ACC112 (cell line): ENCODE measurements around the gene GPR153.

ENCODE experiments used
- H2AFZ ChIP-seq: fragments of 200-600 bp; sonication (generic); one replicate; pipeline ENCODE4 v1.6.0; 2017; ENCODE audit warnings: antibody characterized with exemption, low read length; ENCODE audit not compliant: unreplicated experiment
- H3K27ac ChIP-seq: fragments of 200-600 bp; sonication (generic); 2 replicates; pipeline ENCODE4 v1.5.1; 2014; ENCODE audit warnings: low read depth, mild to moderate bottlenecking, antibody characterized with exemption, low read length, moderate library complexity
- H3K27me3 ChIP-seq: fragments of 200-600 bp; sonication (generic); 2 replicates; pipeline ENCODE4 v1.6.1; 2014; ENCODE audit warnings: mild to moderate bottlenecking, antibody characterized with exemption, low read length, moderate library complexity, mixed read lengths; ENCODE audit not compliant: insufficient read depth
- H3K36me3 ChIP-seq: fragments of 200-600 bp; sonication (generic); 2 replicates; pipeline ENCODE4 v1.6.1; 2016; ENCODE audit warnings: mild to moderate bottlenecking, antibody characterized with exemption, low read length, moderate library complexity, mixed read lengths; ENCODE audit not compliant: insufficient read depth
- H3K4me1 ChIP-seq: fragments of 200-600 bp; sonication (generic); one replicate; pipeline ENCODE4 v1.6.1; 2016; ENCODE audit warnings: low read length, mixed read lengths; ENCODE audit not compliant: insufficient read depth, unreplicated experiment, control insufficient read depth
- H3K4me3 ChIP-seq: fragments of 200-600 bp; sonication (generic); 2 replicates; pipeline ENCODE4 v1.5.1; 2014; ENCODE audit warnings: mild to moderate bottlenecking, low read depth, low read length
- H3K79me2 ChIP-seq: fragments of 200-600 bp; sonication (generic); one replicate; pipeline ENCODE4 v1.6.0; 2016; ENCODE audit warnings: low read length; ENCODE audit not compliant: control insufficient read depth, unreplicated experiment, insufficient read depth

GPR153 gene

GRCh38 chr1:6208723-6209660, 51.9 kb downstream of the GPR153 start:
- peaks cover 5% of the 10 kb centered on the region for H3K4me1 ChIP-seq
- H3K36me3 ChIP-seq: 0 out of 2 replicates have a peak, but pooled peaks cover 7% of the 10 kb centered on the region
- peak overlapping the region; percentile 35 for H2AFZ ChIP-seq
- peak overlapping the region; percentile 83 for H3K4me3 ChIP-seq
- no peak overlapping the region for H3K27ac ChIP-seq
- H3K79me2 ChIP-seq: no peaks in the 10 kb centered on the region
- H3K27me3 ChIP-seq: no peaks in the 10 kb centered on the region

DNA sequence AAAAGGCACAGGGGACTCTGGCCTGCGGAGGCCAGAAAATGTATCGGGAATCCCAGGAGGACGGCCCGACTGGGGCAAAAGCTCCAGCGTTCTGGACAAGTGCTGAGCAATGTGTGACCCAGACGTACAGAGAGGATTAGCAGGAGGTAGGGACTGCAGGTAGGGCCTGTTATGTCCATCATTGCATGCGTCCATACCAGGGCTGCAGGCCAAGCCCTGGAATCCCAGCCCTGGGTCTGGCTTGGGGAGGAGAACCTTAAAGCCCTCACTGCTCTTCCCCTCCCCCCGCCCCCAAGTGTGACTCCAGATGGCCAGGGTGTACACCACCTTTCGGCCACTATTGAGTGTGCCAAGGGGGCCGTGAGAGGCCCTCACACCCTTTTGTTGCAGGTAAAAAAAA, 53.0 kb downstream of the GPR153 start:
- H3K27ac ChIP-seq: no peak overlapping the region
- H2AFZ ChIP-seq: no peak overlapping the region
- H3K4me3 ChIP-seq: peak overlapping the region; percentile 83
- H3K36me3 ChIP-seq: 0 out of 2 replicates have a peak, but pooled peaks cover 7% of the 10 kb centered on the region
- H3K27me3 ChIP-seq: no peaks in the 10 kb centered on the region
- H3K4me1 ChIP-seq: peaks cover 5% of the 10 kb centered on the region
- no peaks in the 10 kb centered on the region for H3K79me2 ChIP-seq

DNA sequence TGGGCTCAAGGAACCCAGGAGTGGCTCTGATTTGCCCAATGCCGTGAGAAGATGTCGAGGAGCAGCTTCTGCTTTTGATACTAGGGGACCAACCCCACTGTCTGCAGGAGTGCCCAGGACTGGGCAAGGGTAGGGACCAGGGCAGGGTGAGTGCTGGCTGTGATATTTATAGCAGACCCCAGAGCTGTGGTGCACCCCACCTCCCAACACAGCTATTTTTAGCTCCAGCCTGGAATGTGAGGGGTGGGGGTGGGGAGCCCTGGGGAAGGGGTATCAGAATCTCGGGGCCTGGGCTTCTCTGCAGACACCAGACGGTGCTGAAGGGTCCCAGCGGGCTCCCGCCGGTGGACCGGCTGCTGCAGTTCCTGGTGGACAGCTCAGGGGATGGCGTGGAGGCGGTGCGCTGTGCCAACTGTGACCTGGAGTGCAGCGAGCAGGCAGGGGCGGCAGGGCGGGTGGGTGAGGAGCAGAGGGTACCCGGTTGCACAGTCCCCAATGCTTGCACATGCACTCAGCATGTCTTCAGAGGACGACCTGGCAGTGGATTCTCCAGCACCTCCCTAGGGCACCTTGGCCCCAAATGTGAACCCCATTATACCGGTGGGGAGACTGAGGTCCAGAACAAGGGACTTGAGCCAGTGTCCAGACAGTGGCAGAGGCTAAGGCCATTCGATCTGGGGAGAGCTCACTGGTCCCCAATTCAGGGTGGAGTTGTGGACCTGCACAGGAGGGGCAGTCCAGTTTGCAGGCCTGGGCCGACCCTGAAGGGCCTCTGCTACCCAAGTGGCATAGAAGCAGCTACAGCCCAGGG, 53.6 kb downstream of the GPR153 start:
- no peaks in the 10 kb centered on the region for H3K27me3 ChIP-seq
- H3K36me3 ChIP-seq: 0 out of 2 replicates have a peak, but pooled peaks cover under 1% of the 10 kb centered on the region
- no peak overlapping the region for H3K27ac ChIP-seq
- H3K79me2 ChIP-seq: no peaks in the 10 kb centered on the region
- peaks cover 5% of the 10 kb centered on the region for H3K4me1 ChIP-seq
- no peak overlapping the region for H2AFZ ChIP-seq
- peak overlapping the region; percentile 75 for H3K4me3 ChIP-seq

DNA sequence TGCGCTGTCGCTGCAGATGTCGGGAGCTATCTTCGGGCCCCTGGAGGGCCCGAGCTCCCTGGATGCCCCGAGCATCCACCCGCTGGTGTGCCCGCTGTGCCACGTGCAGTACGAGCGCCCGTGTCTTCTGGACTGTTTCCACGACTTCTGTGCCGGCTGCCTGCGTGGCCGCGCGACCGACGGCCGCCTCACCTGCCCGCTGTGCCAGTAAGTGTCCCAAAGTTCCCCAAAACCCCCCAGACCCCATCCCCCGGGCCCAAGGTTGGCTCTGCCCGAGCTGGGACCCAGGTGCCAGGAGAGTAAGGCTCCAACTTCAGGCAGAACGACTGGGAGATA, 54.4 kb downstream of the GPR153 start:
- no peaks in the 10 kb centered on the region for H3K27me3 ChIP-seq
- no peaks in the 10 kb centered on the region for H3K36me3 ChIP-seq
- H3K27ac ChIP-seq: no peak overlapping the region
- H3K4me3 ChIP-seq: peak overlapping the region; percentile 75
- H3K4me1 ChIP-seq: peaks cover 5% of the 10 kb centered on the region
- no peaks in the 10 kb centered on the region for H3K79me2 ChIP-seq
- H2AFZ ChIP-seq: no peak overlapping the region

- Histone ChIP-seq H2AFZ (peak within 1 kb of the TSS; percentile 80), H3K4me1 (peaks cover 5% of the 10 kb centered on the region), H3K79me2 (no peaks in the 10 kb centered on the region), H3K27ac (peak within 1 kb of the TSS; percentile 46), H3K36me3 (no peaks in the 10 kb centered on the region), H3K4me3 (peak within 1 kb of the TSS; percentile 75), H3K27me3 (no peaks in the 10 kb centered on the region)
Observed at GRCh38 chr1:6205849-6206519, 54.9 kb downstream of the GPR153 start, which contains the start of gene RNF207. RNF207 (plus strand) TSS chr1:6206119; CDS start chr1:6206536, 417 bp downstream.

DNA sequence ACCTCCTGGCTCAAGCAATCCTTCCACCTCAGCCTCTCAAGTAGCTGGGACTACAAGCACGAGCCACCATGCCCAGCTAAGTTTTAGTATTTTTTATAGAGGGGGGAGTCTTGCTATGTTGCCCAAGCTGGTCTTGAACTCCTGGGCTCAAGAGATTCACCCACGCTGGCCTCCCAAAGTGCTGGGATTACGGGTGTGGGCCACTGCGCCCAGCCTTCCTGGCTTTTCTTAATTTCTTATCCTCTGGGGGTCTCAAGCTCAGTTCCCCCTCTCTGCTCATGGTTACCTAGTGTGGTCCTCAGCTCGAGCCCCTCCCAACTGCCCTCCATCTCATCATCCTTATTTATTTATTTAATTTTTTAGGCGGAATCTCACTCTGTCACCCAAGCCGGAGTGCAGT, 58.6 kb downstream of the GPR153 start:
- no peak overlapping the region for H3K4me3 ChIP-seq
- no peaks in the 10 kb centered on the region for H3K27me3 ChIP-seq
- H3K79me2 ChIP-seq: peaks cover 24% of the 10 kb centered on the region
- H3K4me1 ChIP-seq: peaks cover 21% of the 10 kb centered on the region
- H2AFZ ChIP-seq: no peak overlapping the region
- H3K36me3 ChIP-seq: no peaks in the 10 kb centered on the region
- H3K27ac ChIP-seq: no peak overlapping the region

- Histone ChIP-seq H3K27me3 (no peaks in the 10 kb centered on the region), H3K36me3 (peaks cover 12% of the 10 kb centered on the region), H3K27ac (peak overlapping the region; percentile 74), H3K4me3 (peak overlapping the region; percentile 84), H3K4me1 (peaks cover 22% of the 10 kb centered on the region), H3K79me2 (peaks cover 38% of the 10 kb centered on the region), H2AFZ (peak overlapping the region; percentile 84)
Observed at GRCh38 chr1:6200188-6200809, 60.6 kb downstream of the GPR153 start.

DNA sequence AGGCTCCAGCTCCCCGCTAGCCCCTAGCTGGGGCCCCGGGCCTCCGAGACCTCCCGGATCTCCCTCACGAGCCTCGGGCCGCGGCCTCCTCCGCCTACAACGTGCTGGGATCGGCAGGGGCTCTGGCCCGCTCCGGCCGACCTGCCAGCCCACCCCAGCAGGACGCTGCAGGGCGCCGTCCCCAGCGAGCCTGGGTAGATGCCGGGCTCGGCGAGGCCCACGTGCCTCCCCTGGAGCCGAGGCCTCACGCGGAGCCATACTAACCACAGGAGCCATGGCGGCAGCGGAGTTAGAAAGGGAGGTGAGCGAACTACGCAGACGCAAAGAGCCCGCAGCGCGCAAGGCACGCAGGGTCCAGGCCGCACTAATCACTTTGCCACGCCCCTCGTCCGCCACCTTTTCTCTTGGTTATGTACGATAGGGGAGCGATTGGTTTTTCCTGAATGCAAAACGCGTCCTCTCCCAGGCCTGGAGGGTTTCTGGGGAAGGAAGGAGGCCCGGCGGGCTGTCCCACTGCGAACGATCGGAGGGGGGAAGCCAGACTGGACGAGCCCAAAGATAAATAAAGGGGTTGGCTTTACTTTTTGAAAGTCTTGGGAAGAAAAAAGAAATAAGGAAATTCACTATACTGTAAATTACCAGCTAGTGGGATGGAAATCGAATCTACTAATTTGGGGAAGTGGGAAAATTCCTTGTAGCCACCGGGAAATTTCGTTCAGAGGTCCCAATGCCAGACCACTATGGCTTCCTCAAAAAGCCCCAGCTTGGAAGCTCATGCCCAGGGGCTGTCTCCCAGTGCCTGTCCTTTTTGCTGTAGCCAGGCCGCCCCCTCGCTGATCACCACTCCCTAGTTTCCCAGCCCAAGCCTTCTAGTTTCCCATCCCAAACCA, 61.4 kb downstream of the GPR153 start, which contains the start of gene RPL22:
RPL22 (minus strand) TSS at position 298 of the 890 bp plus-strand sequence; CDS start at position 276, 22 bp downstream.
- Histone ChIP-seq H3K4me1 (peaks cover 18% of the 10 kb centered on the region), H3K79me2 (peaks cover 39% of the 10 kb centered on the region), H3K27me3 (no peaks in the 10 kb centered on the region), H3K36me3 (peaks cover 12% of the 10 kb centered on the region), H3K4me3 (peak within 1 kb of the TSS; percentile 84), H3K27ac (peak within 1 kb of the TSS; percentile 74), H2AFZ (peak within 1 kb of the TSS; percentile 84)

- H3K27ac ChIP-seq: peak overlapping the region; percentile 48
- H3K79me2 ChIP-seq: peaks cover 46% of the 10 kb centered on the region
- H3K36me3 ChIP-seq: peaks cover 13% of the 10 kb centered on the region
- H3K4me1 ChIP-seq: peaks cover 18% of the 10 kb centered on the region
- H3K4me3 ChIP-seq: peak overlapping the region; percentile 84
- H3K27me3 ChIP-seq: no peaks in the 10 kb centered on the region
- H2AFZ ChIP-seq: no peak overlapping the region
Observed at GRCh38 chr1:6198646-6199297, 62.1 kb downstream of the GPR153 start.
